ENCODE data around the gene GRIN1.

The GRIN1 gene

GRCh38 chr9:137217276-137218211 is 78.6 kb downstream of the GRIN1 start:
- DNase-seq, result no peak

DNA sequence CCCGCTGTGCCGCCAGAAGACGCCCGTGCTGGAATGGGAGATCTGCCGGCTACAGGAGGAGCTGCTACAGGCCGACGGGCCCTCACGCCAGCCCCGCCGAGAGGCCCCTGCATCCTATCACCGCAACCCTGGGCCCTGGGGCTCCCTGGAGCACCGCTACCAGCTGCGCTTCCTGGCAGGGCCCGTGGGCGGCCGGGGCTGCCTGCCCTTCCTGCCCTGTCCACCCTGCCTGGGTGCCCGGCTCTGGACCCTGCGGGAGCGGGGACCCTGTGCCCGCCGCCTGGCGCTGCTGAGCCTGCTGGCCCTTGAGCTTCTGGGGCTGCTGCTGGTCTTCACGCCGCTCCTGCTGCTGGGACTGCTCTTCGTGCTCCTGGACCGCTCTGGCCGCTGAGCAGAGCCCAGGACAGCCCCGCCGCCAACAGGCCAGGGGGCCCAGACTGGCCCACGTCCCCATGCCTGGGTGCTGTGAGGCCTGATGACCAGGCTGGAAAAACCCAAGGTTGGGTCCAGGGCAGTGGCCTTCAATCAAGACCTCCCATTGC is 79.3 kb downstream of the GRIN1 start:
- no peak for DNase-seq
